OCI-LY7 (cell line): Measurements from ENCODE around the gene GRIA1. TPM values are rescaled to one million over a fixed set of nuclear protein-coding genes. Genes with fewer than 3 reads are reported as not detected.

Experiments
- BruUV-seq: library from RNA; stranded (reverse); fragments of 400-500 nt; replicated peaks from 2 replicates; lab custom pipeline; 2021; lab: Mats Ljungman, UMichigan
- CTCF ChIA-PET: fragments of 300-600 bp; sonication (Branson Sonifier 250); formaldehyde crosslinking; loops from one replicate; lab custom pipeline; 2022; ENCODE audit warnings: antibody characterized with exemption; ENCODE audit not compliant: unreplicated experiment; lab: Charles Lee
- POLR2A ChIA-PET: fragments of 300-600 bp; sonication (Branson Sonifier 250); formaldehyde crosslinking; loops from one replicate; lab custom pipeline; 2022; ENCODE audit warnings: antibody characterized with exemption; lab: Charles Lee
- DNase-seq: peaks from one replicate; pipeline ENCODE4 v3.0.0-alpha.2; 2015; ENCODE audit warnings: low spot score
- H2AFZ ChIP-seq: fragments of 200-600 bp; sonication (generic), shearing (Covaris generic); 2 replicates; pipeline ENCODE4 v1.6.1; 2014; ENCODE audit warnings: mild to moderate bottlenecking, antibody characterized with exemption, low read length, moderate library complexity
- H3K27ac ChIP-seq: fragments of 200-600 bp; sonication (generic); 2 replicates; pipeline ENCODE4 v1.5.1; 2014; ENCODE audit warnings: mixed run types, low read depth, mild to moderate bottlenecking, moderate library complexity, low read length, inconsistent platforms; ENCODE audit not compliant: poor library complexity, severe bottlenecking
- H3K36me3 ChIP-seq: fragments of 200-600 bp; sonication (generic); 2 replicates; pipeline ENCODE4 v1.6.1; 2014; ENCODE audit warnings: mild to moderate bottlenecking, antibody characterized with exemption, low read length, moderate library complexity, mixed read lengths; ENCODE audit not compliant: insufficient read depth
- H3K4me1 ChIP-seq: fragments of 200-600 bp; sonication (generic); 2 replicates; pipeline ENCODE4 v1.5.1; 2014; ENCODE audit warnings: mild to moderate bottlenecking, low read length; ENCODE audit not compliant: insufficient read depth, poor library complexity, severe bottlenecking
- H3K4me2 ChIP-seq: fragments of 200-600 bp; sonication (generic); 2 replicates; pipeline ENCODE4 v1.6.1; 2014; ENCODE audit warnings: mild to moderate bottlenecking, low read length
- H3K4me3 ChIP-seq: fragments of 200-600 bp; sonication (generic); 2 replicates; pipeline ENCODE4 v1.5.1; 2014; ENCODE audit warnings: mild to moderate bottlenecking, low read depth, low read length; ENCODE audit not compliant: poor library complexity, severe bottlenecking
- H3K79me2 ChIP-seq: fragments of 200-600 bp; sonication (generic); 2 replicates; pipeline ENCODE4 v1.6.1; 2016; ENCODE audit warnings: low read depth, mild to moderate bottlenecking, low read length, moderate library complexity, mixed read lengths; ENCODE audit not compliant: insufficient read depth
- H3K9me2 ChIP-seq: fragments of 200-600 bp; sonication (generic); 2 replicates; pipeline ENCODE4 v1.6.1; 2016; ENCODE audit warnings: mild to moderate bottlenecking, low read length, mixed read lengths; ENCODE audit not compliant: insufficient read depth
- H3K9me3 ChIP-seq: fragments of 200-600 bp; sonication (generic); 2 replicates; pipeline ENCODE4 v1.6.1; 2014; ENCODE audit warnings: mild to moderate bottlenecking, mixed run types, low read length, mixed read lengths
- H4K20me1 ChIP-seq: fragments of 200-600 bp; sonication (generic); 2 replicates; pipeline ENCODE4 v1.6.1; 2014; ENCODE audit warnings: mild to moderate bottlenecking, antibody characterized with exemption, low read length, moderate library complexity, mixed read lengths; ENCODE audit not compliant: insufficient read depth
- EZH2phosphoT487 ChIP-seq: fragments of 200-600 bp; sonication (generic); IDR thresholded peaks from 2 replicates; pipeline ENCODE4 v1.6.1; 2018; ENCODE audit warnings: low read depth, borderline replicate concordance, mild to moderate bottlenecking, mixed run types, antibody characterized with exemption, low read length, moderate library complexity, mixed read lengths
- intact Hi-C: fragments of 100-400 bp; cut with micrococcal nuclease; formaldehyde crosslinking; loops from one replicate; pipeline ENCODE4 v1.10.0; 2022; ENCODE audit not compliant: unreplicated experiment
- total RNA-seq, 2 experiments: library from RNA; depleted of rRNA in 1 of 2; stranded (reverse); fragments of >200 nt in 1 of 2; shearing (Covaris generic) in 1 of 2; gene quantifications; 2 replicates each; pipeline ENCODE4 v1.2.3, GENCODE V29; 2014 to 2022
- TF ChIP-seq, protein P1 (sequence below): fragments of 200-600 bp; sonication (generic); conservative IDR thresholded peaks from 2 replicates; pipeline ENCODE4 v1.5.1; 2014; ENCODE audit warnings: mild to moderate bottlenecking, antibody characterized with exemption, low read length, moderate library complexity, mixed read lengths

GRIA1 gene
- total RNA-seq, 2 experiments from 2014 or later: not detected

DNA sequence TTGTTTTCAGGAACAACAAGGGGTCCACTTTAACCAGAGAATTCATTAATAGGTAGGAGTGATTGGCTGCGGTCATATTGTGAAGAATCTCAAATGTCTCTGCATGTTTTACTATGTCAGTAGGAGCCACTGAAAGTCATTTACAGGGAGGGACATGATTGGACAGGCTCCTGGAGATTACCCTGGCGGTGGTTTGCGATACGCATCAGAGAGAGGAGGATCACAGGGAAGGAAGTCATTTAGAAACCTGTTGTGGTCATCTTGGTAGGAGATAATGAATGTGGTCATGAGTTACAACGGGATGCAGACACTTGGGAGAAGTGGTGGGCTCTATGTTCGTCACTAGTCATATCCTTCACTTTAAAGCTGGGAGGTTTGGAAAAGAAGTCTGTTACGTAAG lies 285.5 kb downstream of the GRIA1 start:
- Histone ChIP-seq H3K4me3 (no peak overlapping the region), H3K9me3 (no peaks in the 10 kb centered on the region), H4K20me1 (no peaks in the 10 kb centered on the region), H3K27ac (no peak overlapping the region), H3K9me2 (no peaks in the 10 kb centered on the region), H3K4me2 (no peak overlapping the region), H2AFZ (no peak overlapping the region), H3K4me1 (no peaks in the 10 kb centered on the region), H3K36me3 (no peaks in the 10 kb centered on the region), H3K79me2 (no peaks in the 10 kb centered on the region)
- TF ChIP-seq, protein P1, sequence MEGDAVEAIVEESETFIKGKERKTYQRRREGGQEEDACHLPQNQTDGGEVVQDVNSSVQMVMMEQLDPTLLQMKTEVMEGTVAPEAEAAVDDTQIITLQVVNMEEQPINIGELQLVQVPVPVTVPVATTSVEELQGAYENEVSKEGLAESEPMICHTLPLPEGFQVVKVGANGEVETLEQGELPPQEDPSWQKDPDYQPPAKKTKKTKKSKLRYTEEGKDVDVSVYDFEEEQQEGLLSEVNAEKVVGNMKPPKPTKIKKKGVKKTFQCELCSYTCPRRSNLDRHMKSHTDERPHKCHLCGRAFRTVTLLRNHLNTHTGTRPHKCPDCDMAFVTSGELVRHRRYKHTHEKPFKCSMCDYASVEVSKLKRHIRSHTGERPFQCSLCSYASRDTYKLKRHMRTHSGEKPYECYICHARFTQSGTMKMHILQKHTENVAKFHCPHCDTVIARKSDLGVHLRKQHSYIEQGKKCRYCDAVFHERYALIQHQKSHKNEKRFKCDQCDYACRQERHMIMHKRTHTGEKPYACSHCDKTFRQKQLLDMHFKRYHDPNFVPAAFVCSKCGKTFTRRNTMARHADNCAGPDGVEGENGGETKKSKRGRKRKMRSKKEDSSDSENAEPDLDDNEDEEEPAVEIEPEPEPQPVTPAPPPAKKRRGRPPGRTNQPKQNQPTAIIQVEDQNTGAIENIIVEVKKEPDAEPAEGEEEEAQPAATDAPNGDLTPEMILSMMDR: no peak
- TF ChIP-seq EZH2phosphoT487: no peak
- no TSS peak for BruUV-seq
- DNase-seq: no peak
- CTCF ChIA-PET: no interaction called here
- intact Hi-C loops: no loop called here
- POLR2A ChIA-PET: interaction anchor here (0.5 kb wide), 1 partner anchor 626 kb away, joined by 3 read pairs; no protein-coding TSS in a partner anchor

DNA sequence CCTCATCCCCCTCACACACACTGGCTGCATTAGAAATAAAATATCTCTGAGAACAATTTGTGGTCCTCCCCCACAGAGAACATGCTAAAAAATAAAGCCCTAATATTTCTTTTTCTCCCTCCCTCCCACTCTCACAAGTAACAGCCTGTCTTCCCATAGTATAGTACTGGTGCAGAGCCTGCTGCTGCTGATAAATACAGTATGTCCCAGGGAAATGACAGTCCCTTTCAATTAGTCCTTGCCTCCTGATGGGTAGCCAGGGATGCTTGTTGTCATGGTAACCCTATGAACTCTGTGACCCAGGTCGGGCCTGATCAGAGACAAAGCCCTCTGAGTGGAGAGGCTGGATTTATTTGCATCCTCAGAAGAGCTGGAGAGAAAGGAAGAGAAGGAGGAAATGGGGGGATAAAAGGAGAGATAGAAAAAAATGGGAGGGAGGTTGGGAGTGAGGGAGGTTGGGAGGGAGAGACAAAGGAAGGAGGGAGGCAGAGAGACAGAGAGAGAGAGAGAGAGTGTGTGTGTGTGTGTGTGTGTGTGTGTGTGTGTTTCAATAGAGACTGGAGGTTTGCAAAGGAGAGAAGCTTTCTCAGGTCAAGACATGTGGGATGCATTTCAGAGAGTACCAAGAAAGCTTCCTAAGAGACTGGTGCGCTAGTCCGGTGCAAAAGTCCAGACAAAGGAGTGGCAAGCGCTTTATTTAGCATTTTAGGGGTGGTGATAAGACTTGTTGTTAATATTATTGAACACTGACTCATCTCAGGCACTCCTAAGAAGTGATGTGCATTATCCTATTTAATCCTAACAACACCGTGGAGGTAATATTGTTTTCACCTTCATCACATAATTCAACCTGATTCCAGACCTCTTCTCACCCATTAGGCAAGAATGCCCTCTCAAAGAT lies 287.5 kb downstream of the GRIA1 start:
- H3K4me2 ChIP-seq: no peak overlapping the region
- H2AFZ ChIP-seq: no peak overlapping the region
- BruUV-seq: no TSS peak
- ChIA-PET CTCF (no interaction called here), POLR2A (no interaction called here)
- no peaks in the 10 kb centered on the region for H3K9me3 ChIP-seq
- no peaks in the 10 kb centered on the region for H3K79me2 ChIP-seq
- no peak overlapping the region for H3K4me3 ChIP-seq
- no peak for DNase-seq
- H3K4me1 ChIP-seq: no peaks in the 10 kb centered on the region
- no peaks in the 10 kb centered on the region for H3K36me3 ChIP-seq
- intact Hi-C loops: no loop called here
- no peaks in the 10 kb centered on the region for H4K20me1 ChIP-seq
- H3K9me2 ChIP-seq: no peaks in the 10 kb centered on the region
- no peak for TF ChIP-seq EZH2phosphoT487
- H3K27ac ChIP-seq: no peak overlapping the region

DNA sequence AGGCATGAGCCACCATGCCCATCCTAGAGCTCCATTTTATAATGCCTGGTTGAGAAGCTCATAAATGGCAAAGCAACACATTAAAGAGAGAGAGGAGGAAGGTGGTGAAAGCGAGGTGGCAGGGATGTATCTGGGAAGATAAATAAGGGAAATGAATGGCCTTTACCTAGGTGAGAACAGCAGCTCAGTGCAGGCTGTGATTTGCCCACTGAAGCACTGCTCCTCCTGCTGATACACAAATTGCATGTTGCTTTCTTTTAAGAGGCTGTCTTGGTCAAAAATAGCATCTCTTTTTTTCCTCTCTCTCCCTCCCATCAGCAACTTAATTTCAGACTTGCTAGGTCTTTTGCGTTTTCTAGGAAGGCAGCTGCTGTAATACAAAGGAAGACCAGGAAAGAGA lies 289.4 kb downstream of the GRIA1 start:
- no peak overlapping the region for H3K4me3 ChIP-seq
- no peak overlapping the region for H3K27ac ChIP-seq
- H3K4me2 ChIP-seq: no peak overlapping the region
- no peaks in the 10 kb centered on the region for H3K9me3 ChIP-seq
- POLR2A ChIA-PET: no interaction called here
- H3K4me1 ChIP-seq: no peaks in the 10 kb centered on the region
- intact Hi-C loops: no loop called here
- no peaks in the 10 kb centered on the region for H3K9me2 ChIP-seq
- H3K79me2 ChIP-seq: no peaks in the 10 kb centered on the region
- CTCF ChIA-PET: no interaction called here
- no peak for DNase-seq
- TF ChIP-seq, protein P1: no peak
- TF ChIP-seq EZH2phosphoT487: no peak
- H3K36me3 ChIP-seq: no peaks in the 10 kb centered on the region
- no peak overlapping the region for H2AFZ ChIP-seq
- no peaks in the 10 kb centered on the region for H4K20me1 ChIP-seq
- no TSS peak for BruUV-seq
